K562 (cell line): ENCODE data around the gene VEGFA. TPM values are rescaled to one million over a fixed set of nuclear protein-coding genes. Genes with fewer than 3 reads are reported as not detected.
A peak's percentile ranks its signal among the peaks of the same experiment; 100 is the strongest.

ENCODE experiments used
- ARID1B ChIP-seq: fragments of 450-650 bp; IDR thresholded peaks from 2 replicates; pipeline ENCODE4 v1.6.1; 2016; ENCODE audit warnings: antibody characterized with exemption, mild to moderate bottlenecking, inconsistent platforms
- FOXK1 ChIP-seq: sonication (generic); formaldehyde crosslinking; IDR thresholded peaks from 2 replicates; pipeline ENCODE4 v1.8.0; 2022; ENCODE audit warnings: missing genetic modification reagents, mild to moderate bottlenecking, borderline replicate concordance
- HDAC2 ChIP-seq: fragments of 450-650 bp; IDR thresholded peaks from 2 replicates; pipeline ENCODE4 v1.6.1; 2016; ENCODE audit warnings: mild to moderate bottlenecking
- HIVEP1 ChIP-seq: fragments of 250-450 bp; sonication (Bioruptor Pico); IDR thresholded peaks from 2 replicates; pipeline ENCODE4 v1.4.0; 2020; ENCODE audit warnings: mild to moderate bottlenecking
- POLR2H ChIP-seq: IDR thresholded peaks from 2 replicates; pipeline ENCODE4 v1.6.1; 2016; ENCODE audit warnings: missing genetic modification characterization, low read depth, mild to moderate bottlenecking, control low read depth, missing compliant biosample characterization, moderate library complexity
- ZNF511 ChIP-seq: sonication (generic); formaldehyde crosslinking; IDR thresholded peaks from 2 replicates; pipeline ENCODE4 v1.8.0; 2022; ENCODE audit warnings: mild to moderate bottlenecking, missing genetic modification reagents
- polyA plus RNA-seq, 8 experiments: library from polyadenylated mRNA; depleted of rRNA in 4 of 8; stranded (reverse) in 5 of 8; unstranded in 3 of 8; fragments of >200 nt; fragmentation: Nextera tagmentation in 2 of 8; fragmentation: Illumina TruSeq in 1 of 8; extraction: Ambion mirVana in 2 of 8; extraction: Trizol in 1 of 8; gene quantifications; 2 replicates each; pipeline versions ENCODE4 v1.2.1 to v1.2.3, GENCODE V29; 2011 to 2014; ENCODE audit warnings: inconsistent platforms in 1 of 8, missing spikeins in 1 of 8
- total RNA-seq, 7 experiments: library from RNA; depleted of rRNA in 6 of 7; stranded (reverse); fragments of >200 nt in 6 of 7; fragmentation: Illumina TruSeq in 2 of 7; extraction: Trizol in 2 of 7; gene quantifications; 2 replicates each; pipeline versions ENCODE4 v1.2.1 to v1.2.3, GENCODE V29; 2011 to 2021; ENCODE audit warnings: low replicate concordance in 1 of 7
- TF ChIP-seq, protein P1 (sequence below): fragments of 250-450 bp; sonication (Bioruptor Pico); IDR thresholded peaks from 2 replicates; pipeline ENCODE4 v1.4.0; 2020
- TF ChIP-seq, protein P2 (sequence below): fragments of 450-650 bp; formaldehyde crosslinking; conservative IDR thresholded peaks from 2 replicates; pipeline ENCODE4 v1.4.0; 2022; ENCODE audit warnings: mild to moderate bottlenecking, missing genetic modification characterization
- TF ChIP-seq, protein P3 (sequence below): sonication (generic); formaldehyde crosslinking; IDR thresholded peaks from 2 replicates; pipeline ENCODE4 v1.8.0; 2023; ENCODE audit warnings: missing genetic modification reagents, mild to moderate bottlenecking, borderline replicate concordance
- TF ChIP-seq, protein P4 (sequence below), 2 experiments: fragments of 450-650 bp; conservative IDR thresholded peaks; 2 replicates each; pipeline ENCODE4 v1.6.1; 2017; ENCODE audit warnings: mild to moderate bottlenecking in 2 of 2, moderate library complexity in 2 of 2

The VEGFA gene
- total and polyA plus RNA-seq, 9 of the 15 experiments (the other 6 are each of a cell fraction or from before 2014, with no cell fraction given), result 14.0 to 271 (median 124) TPM

GRCh38 chr6:43771858-43772680, 2.1 kb downstream of the VEGFA start (continued):
- TF ChIP-seq, protein P1, sequence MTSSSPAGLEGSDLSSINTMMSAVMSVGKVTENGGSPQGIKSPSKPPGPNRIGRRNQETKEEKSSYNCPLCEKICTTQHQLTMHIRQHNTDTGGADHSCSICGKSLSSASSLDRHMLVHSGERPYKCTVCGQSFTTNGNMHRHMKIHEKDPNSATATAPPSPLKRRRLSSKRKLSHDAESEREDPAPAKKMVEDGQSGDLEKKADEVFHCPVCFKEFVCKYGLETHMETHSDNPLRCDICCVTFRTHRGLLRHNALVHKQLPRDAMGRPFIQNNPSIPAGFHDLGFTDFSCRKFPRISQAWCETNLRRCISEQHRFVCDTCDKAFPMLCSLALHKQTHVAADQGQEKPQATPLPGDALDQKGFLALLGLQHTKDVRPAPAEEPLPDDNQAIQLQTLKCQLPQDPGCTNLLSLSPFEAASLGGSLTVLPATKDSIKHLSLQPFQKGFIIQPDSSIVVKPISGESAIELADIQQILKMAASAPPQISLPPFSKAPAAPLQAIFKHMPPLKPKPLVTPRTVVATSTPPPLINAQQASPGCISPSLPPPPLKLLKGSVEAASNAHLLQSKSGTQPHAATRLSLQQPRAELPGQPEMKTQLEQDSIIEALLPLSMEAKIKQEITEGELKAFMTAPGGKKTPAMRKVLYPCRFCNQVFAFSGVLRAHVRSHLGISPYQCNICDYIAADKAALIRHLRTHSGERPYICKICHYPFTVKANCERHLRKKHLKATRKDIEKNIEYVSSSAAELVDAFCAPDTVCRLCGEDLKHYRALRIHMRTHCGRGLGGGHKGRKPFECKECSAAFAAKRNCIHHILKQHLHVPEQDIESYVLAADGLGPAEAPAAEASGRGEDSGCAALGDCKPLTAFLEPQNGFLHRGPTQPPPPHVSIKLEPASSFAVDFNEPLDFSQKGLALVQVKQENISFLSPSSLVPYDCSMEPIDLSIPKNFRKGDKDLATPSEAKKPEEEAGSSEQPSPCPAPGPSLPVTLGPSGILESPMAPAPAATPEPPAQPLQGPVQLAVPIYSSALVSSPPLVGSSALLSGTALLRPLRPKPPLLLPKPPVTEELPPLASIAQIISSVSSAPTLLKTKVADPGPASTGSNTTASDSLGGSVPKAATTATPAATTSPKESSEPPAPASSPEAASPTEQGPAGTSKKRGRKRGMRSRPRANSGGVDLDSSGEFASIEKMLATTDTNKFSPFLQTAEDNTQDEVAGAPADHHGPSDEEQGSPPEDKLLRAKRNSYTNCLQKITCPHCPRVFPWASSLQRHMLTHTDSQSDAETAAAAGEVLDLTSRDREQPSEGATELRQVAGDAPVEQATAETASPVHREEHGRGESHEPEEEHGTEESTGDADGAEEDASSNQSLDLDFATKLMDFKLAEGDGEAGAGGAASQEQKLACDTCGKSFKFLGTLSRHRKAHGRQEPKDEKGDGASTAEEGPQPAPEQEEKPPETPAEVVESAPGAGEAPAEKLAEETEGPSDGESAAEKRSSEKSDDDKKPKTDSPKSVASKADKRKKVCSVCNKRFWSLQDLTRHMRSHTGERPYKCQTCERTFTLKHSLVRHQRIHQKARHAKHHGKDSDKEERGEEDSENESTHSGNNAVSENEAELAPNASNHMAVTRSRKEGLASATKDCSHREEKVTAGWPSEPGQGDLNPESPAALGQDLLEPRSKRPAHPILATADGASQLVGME (CRISPR knock-in tag), result no peak
- TF ChIP-seq ZNF511 (CRISPR knock-in tag) (0 out of 2 replicates have a peak, but pooled peaks have one; percentile 49), HIVEP1 (CRISPR knock-in tag) (0 out of 2 replicates have a peak, but pooled peaks have one; percentile 53), HDAC2 (peak; percentile 46; the same call in 1 of the 2 replicates), FOXK1 (CRISPR knock-in tag) (0 out of 2 replicates have a peak, but pooled peaks have one; percentile 6), ARID1B (no peak), POLR2H (tag) (0 out of 2 replicates have a peak, but pooled peaks have one; percentile 28)
- TF ChIP-seq, protein P2, sequence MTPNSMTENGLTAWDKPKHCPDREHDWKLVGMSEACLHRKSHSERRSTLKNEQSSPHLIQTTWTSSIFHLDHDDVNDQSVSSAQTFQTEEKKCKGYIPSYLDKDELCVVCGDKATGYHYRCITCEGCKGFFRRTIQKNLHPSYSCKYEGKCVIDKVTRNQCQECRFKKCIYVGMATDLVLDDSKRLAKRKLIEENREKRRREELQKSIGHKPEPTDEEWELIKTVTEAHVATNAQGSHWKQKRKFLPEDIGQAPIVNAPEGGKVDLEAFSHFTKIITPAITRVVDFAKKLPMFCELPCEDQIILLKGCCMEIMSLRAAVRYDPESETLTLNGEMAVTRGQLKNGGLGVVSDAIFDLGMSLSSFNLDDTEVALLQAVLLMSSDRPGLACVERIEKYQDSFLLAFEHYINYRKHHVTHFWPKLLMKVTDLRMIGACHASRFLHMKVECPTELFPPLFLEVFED (CRISPR knock-in tag), result peak; percentile 50; the same call in 1 of the 2 replicates
- TF ChIP-seq, protein P3, sequence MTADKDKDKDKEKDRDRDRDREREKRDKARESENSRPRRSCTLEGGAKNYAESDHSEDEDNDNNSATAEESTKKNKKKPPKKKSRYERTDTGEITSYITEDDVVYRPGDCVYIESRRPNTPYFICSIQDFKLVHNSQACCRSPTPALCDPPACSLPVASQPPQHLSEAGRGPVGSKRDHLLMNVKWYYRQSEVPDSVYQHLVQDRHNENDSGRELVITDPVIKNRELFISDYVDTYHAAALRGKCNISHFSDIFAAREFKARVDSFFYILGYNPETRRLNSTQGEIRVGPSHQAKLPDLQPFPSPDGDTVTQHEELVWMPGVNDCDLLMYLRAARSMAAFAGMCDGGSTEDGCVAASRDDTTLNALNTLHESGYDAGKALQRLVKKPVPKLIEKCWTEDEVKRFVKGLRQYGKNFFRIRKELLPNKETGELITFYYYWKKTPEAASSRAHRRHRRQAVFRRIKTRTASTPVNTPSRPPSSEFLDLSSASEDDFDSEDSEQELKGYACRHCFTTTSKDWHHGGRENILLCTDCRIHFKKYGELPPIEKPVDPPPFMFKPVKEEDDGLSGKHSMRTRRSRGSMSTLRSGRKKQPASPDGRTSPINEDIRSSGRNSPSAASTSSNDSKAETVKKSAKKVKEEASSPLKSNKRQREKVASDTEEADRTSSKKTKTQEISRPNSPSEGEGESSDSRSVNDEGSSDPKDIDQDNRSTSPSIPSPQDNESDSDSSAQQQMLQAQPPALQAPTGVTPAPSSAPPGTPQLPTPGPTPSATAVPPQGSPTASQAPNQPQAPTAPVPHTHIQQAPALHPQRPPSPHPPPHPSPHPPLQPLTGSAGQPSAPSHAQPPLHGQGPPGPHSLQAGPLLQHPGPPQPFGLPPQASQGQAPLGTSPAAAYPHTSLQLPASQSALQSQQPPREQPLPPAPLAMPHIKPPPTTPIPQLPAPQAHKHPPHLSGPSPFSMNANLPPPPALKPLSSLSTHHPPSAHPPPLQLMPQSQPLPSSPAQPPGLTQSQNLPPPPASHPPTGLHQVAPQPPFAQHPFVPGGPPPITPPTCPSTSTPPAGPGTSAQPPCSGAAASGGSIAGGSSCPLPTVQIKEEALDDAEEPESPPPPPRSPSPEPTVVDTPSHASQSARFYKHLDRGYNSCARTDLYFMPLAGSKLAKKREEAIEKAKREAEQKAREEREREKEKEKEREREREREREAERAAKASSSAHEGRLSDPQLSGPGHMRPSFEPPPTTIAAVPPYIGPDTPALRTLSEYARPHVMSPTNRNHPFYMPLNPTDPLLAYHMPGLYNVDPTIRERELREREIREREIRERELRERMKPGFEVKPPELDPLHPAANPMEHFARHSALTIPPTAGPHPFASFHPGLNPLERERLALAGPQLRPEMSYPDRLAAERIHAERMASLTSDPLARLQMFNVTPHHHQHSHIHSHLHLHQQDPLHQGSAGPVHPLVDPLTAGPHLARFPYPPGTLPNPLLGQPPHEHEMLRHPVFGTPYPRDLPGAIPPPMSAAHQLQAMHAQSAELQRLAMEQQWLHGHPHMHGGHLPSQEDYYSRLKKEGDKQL (CRISPR knock-in tag), result 0 out of 2 replicates have a peak, but pooled peaks have one; percentile 54
- TF ChIP-seq, protein P4, sequence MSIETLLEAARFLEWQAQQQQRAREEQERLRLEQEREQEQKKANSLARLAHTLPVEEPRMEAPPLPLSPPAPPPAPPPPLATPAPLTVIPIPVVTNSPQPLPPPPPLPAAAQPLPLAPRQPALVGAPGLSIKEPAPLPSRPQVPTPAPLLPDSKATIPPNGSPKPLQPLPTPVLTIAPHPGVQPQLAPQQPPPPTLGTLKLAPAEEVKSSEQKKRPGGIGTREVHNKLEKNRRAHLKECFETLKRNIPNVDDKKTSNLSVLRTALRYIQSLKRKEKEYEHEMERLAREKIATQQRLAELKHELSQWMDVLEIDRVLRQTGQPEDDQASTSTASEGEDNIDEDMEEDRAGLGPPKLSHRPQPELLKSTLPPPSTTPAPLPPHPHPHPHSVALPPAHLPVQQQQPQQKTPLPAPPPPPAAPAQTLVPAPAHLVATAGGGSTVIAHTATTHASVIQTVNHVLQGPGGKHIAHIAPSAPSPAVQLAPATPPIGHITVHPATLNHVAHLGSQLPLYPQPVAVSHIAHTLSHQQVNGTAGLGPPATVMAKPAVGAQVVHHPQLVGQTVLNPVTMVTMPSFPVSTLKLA (conservative IDR thresholded peaks at IDR 0.05), result peak; percentile 76 to 88
